ENCODE measurements around the gene EQTN.

DNA sequence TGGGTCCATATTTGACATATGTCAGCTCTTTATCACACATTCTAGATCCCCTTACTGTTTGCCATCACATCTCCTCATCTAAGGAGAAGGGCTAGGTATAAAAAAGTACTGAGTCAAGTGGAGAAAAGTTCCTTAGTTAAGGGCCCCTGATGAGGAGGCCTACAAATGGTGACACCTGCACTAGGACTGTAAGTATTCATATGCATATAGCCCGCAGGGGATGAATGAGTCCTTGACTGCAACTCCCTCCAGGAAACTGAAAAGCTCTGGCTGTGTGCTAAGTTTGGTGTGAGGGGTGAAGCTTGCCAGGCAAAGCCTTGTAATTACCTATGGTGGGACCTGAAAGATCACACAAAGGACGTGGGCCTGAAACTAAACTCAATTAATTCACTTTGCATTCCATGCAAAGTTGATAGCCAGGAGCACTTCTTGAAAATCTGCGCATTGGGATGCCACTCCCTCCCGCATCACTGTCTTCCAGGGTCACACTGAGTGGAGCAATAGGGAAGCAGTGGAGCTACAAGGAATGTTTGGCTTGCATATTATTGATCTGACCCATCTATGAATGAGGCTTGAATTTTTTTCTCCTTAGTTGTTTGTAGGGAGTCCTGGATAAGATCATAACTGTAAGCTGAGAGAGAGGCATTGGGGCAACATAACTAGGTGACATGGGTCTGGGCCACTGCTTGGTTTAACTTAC lies 11.9 kb upstream of the EQTN start:
- TF ChIP-seq, protein P1, sequence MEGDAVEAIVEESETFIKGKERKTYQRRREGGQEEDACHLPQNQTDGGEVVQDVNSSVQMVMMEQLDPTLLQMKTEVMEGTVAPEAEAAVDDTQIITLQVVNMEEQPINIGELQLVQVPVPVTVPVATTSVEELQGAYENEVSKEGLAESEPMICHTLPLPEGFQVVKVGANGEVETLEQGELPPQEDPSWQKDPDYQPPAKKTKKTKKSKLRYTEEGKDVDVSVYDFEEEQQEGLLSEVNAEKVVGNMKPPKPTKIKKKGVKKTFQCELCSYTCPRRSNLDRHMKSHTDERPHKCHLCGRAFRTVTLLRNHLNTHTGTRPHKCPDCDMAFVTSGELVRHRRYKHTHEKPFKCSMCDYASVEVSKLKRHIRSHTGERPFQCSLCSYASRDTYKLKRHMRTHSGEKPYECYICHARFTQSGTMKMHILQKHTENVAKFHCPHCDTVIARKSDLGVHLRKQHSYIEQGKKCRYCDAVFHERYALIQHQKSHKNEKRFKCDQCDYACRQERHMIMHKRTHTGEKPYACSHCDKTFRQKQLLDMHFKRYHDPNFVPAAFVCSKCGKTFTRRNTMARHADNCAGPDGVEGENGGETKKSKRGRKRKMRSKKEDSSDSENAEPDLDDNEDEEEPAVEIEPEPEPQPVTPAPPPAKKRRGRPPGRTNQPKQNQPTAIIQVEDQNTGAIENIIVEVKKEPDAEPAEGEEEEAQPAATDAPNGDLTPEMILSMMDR (IDR thresholded peaks at IDR 0.05): no peak
- no peak for TF ChIP-seq POLR2AphosphoS5 (IDR thresholded peaks at IDR 0.05)
- no peak for TF ChIP-seq POLR2A (IDR thresholded peaks at IDR 0.05)
